HG03457 (cell line): ENCODE measurements around the gene CHGA.

Experiments
- ATAC-seq: cut with Tn5 transposase; IDR thresholded peaks from one replicate; pipeline ENCODE4 v1.9.1; 2021; ENCODE audit warnings: moderate number of reproducible peaks; ENCODE audit not compliant: unreplicated experiment

CHGA gene

GRCh38 chr14:92976268-92976667, 53.3 kb downstream of the CHGA start:
- ATAC-seq = no peak

GRCh38 chr14:92978229-92979021, 55.5 kb downstream of the CHGA start:
- ATAC-seq = no peak

GRCh38 chr14:92980866-92981265, 57.9 kb downstream of the CHGA start:
- ATAC-seq = no peak

- ATAC-seq = no peak
Measured at GRCh38 chr14:92981726-92982125, 58.8 kb downstream of the CHGA start.

- no peak for ATAC-seq
Measured at GRCh38 chr14:92982956-92983355, 60.0 kb downstream of the CHGA start.

GRCh38 chr14:92984082-92984788, 61.3 kb downstream of the CHGA start:
- ATAC-seq = no peak
